Smooth muscle cell (in vitro differentiated cells): Measurements from ENCODE around the gene ASB9. TPM values are rescaled to one million over a fixed set of nuclear protein-coding genes. Genes with fewer than 3 reads are reported as not detected.
"Not testable (repeated sequence)": the region's sequence is repeated elsewhere in the genome, so short reads cannot be mapped to it uniquely, and the experiment has no call there.

Source experiments
- DNase-seq: peaks from one replicate; lab custom pipeline; 2025; ENCODE audit not compliant: unreplicated experiment; lab: John Stamatoyannopoulos, UW
- H2AFZ ChIP-seq: fragments of 200-600 bp; sonication (generic); 2 replicates; pipeline ENCODE4 v1.6.0; 2016; ENCODE audit warnings: antibody characterized with exemption, low read depth, mild to moderate bottlenecking
- H3F3A ChIP-seq: fragments of 200-600 bp; sonication (generic); 2 replicates; pipeline ENCODE4 v1.6.0; 2017; ENCODE audit warnings: antibody characterized with exemption, low read depth
- H3K27ac ChIP-seq: fragments of 200-600 bp; sonication (generic); 2 replicates; pipeline ENCODE4 v1.5.1; 2016; ENCODE audit warnings: low read depth, mild to moderate bottlenecking
- H3K27me3 ChIP-seq: fragments of 200-600 bp; sonication (generic); 2 replicates; pipeline ENCODE4 v1.6.1; 2016; ENCODE audit warnings: low read depth, mild to moderate bottlenecking
- H3K36me3 ChIP-seq: fragments of 200-600 bp; sonication (generic); 2 replicates; pipeline ENCODE4 v1.5.1; 2016; ENCODE audit warnings: low read depth
- H3K4me1 ChIP-seq: fragments of 200-600 bp; sonication (generic); 2 replicates; pipeline ENCODE4 v1.5.1; 2016; ENCODE audit warnings: low read depth
- H3K4me2 ChIP-seq: fragments of 200-600 bp; sonication (generic); 2 replicates; pipeline ENCODE4 v1.6.0; 2016; ENCODE audit warnings: mild to moderate bottlenecking
- H3K4me3 ChIP-seq: fragments of 200-600 bp; sonication (generic); 2 replicates; pipeline ENCODE4 v1.5.1; 2016; ENCODE audit warnings: mild to moderate bottlenecking
- H3K79me2 ChIP-seq: fragments of 200-600 bp; sonication (generic); 2 replicates; pipeline ENCODE4 v1.6.0; 2016; ENCODE audit warnings: low read depth, mild to moderate bottlenecking
- H3K9ac ChIP-seq: fragments of 200-600 bp; sonication (generic); 2 replicates; pipeline ENCODE4 v1.6.0; 2016; ENCODE audit warnings: low read depth
- H3K9me3 ChIP-seq: fragments of 200-600 bp; sonication (generic); replicated peaks from 2 replicates; pipeline ENCODE4 v1.5.1; 2016; ENCODE audit warnings: low read depth
- H4K20me1 ChIP-seq: fragments of 200-600 bp; sonication (generic); 2 replicates; pipeline ENCODE4 v1.6.0; 2016; ENCODE audit warnings: low read depth
- CTCF ChIP-seq: fragments of 200-600 bp; sonication (generic); IDR thresholded peaks from 2 replicates; pipeline ENCODE4 v1.5.1; 2017; ENCODE audit warnings: borderline replicate concordance, mild to moderate bottlenecking, antibody characterized with exemption; ENCODE audit not compliant: insufficient read depth, poor library complexity, severe bottlenecking
- WGBS: methylation state at CpG from one replicate; pipeline ENCODE4 v1.1.7; 2016; ENCODE audit warnings: low lambda C conversion rate; 5-methylcytosine and 5-hydroxymethylcytosine counted together
- polyA plus RNA-seq: library from polyadenylated mRNA; unstranded; fragments of >200 nt; fragmentation: Nextera tagmentation; extraction: Ambion mirVana; gene quantifications from 2 replicates; pipeline ENCODE4 v1.2.1, GENCODE V29; 2016
- total RNA-seq: library from RNA; depleted of rRNA; stranded (reverse); fragments of >200 nt; gene quantifications from 2 replicates; pipeline ENCODE4 v1.2.3, GENCODE V29; 2014

Gene ASB9
- total and polyA plus RNA-seq, 2 experiments from 2014 or later, result 0.39 TPM; not detected in 1

GRCh38 chrX:15314472-15314871 is 44.6 kb upstream of the ASB9 start:
- DNase-seq, result no peak
- 61% methylated on average over 2 of the region's 2 CpGs for WGBS

GRCh38 chrX:15311119-15311518 is 41.2 kb upstream of the ASB9 start:
- 88% methylated on average over 3 of the region's 3 CpGs for WGBS
- no peak overlapping the region for H2AFZ ChIP-seq
- no peaks in the 10 kb centered on the region for H3K36me3 ChIP-seq
- H3K9me3 ChIP-seq, result no peaks in the 10 kb centered on the region
- TF ChIP-seq CTCF, result no peak
- H4K20me1 ChIP-seq, result no peaks in the 10 kb centered on the region
- DNase-seq, result no peak
- no peak overlapping the region for H3K4me3 ChIP-seq
- no peak overlapping the region for H3K4me2 ChIP-seq
- H3K27ac ChIP-seq, result no peak overlapping the region
- no peaks in the 10 kb centered on the region for H3F3A ChIP-seq
- H3K27me3 ChIP-seq, result no peaks in the 10 kb centered on the region
- no peaks in the 10 kb centered on the region for H3K4me1 ChIP-seq
- no peaks in the 10 kb centered on the region for H3K79me2 ChIP-seq
- H3K9ac ChIP-seq, result no peak overlapping the region

More at GRCh38 chrX:15314472-15314871, 44.6 kb upstream of the ASB9 start:
- no peak overlapping the region for H2AFZ ChIP-seq
- no peak for TF ChIP-seq CTCF
- H4K20me1 ChIP-seq, result no peaks in the 10 kb centered on the region
- no peaks in the 10 kb centered on the region for H3K79me2 ChIP-seq
- H3K9me3 ChIP-seq, result no peaks in the 10 kb centered on the region
- no peak overlapping the region for H3K9ac ChIP-seq
- H3K4me2 ChIP-seq, result no peak overlapping the region
- H3K27me3 ChIP-seq, result no peaks in the 10 kb centered on the region
- H3K27ac ChIP-seq, result no peak overlapping the region
- no peaks in the 10 kb centered on the region for H3K4me1 ChIP-seq
- H3K36me3 ChIP-seq, result no peaks in the 10 kb centered on the region
- no peaks in the 10 kb centered on the region for H3F3A ChIP-seq
- H3K4me3 ChIP-seq, result no peak overlapping the region

GRCh38 chrX:15310117-15310516 is 40.2 kb upstream of the ASB9 start:
- H3K36me3 ChIP-seq, result no peaks in the 10 kb centered on the region
- H3K27me3 ChIP-seq, result no peaks in the 10 kb centered on the region
- no peak overlapping the region for H3K9ac ChIP-seq
- no peak overlapping the region for H3K4me3 ChIP-seq
- no peaks in the 10 kb centered on the region for H3K4me1 ChIP-seq
- TF ChIP-seq CTCF, result no peak
- 82% methylated on average over 3 of the region's 3 CpGs for WGBS
- H3K27ac ChIP-seq, result no peak overlapping the region
- no peak overlapping the region for H3K4me2 ChIP-seq
- no peak for DNase-seq
- H2AFZ ChIP-seq, result no peak overlapping the region
- H3K79me2 ChIP-seq, result no peaks in the 10 kb centered on the region
- no peaks in the 10 kb centered on the region for H4K20me1 ChIP-seq
- no peaks in the 10 kb centered on the region for H3F3A ChIP-seq
- no peaks in the 10 kb centered on the region for H3K9me3 ChIP-seq

- H3F3A ChIP-seq, H3K36me3 ChIP-seq, H3K79me2 ChIP-seq, H3K4me3 ChIP-seq, H2AFZ ChIP-seq, H3K4me2 ChIP-seq, DNase-seq, H4K20me1 ChIP-seq, H3K27me3 ChIP-seq, H3K27ac ChIP-seq, H3K4me1 ChIP-seq, H3K9me3 ChIP-seq, H3K9ac ChIP-seq: not testable (repeated sequence)
- WGBS, result 66% methylated on average over 3 of the region's 3 CpGs
Observed at GRCh38 chrX:15305899-15306298, 36.0 kb upstream of the ASB9 start.
